ENCODE results near the gene GABRG3. TPM values are rescaled to one million over a fixed set of nuclear protein-coding genes. Genes with fewer than 3 reads are reported as not detected.

Gene GABRG3
- total and polyA plus RNA-seq, 2 of the 4 experiments (the other 2 are of a cell fraction) = not detected

DNA sequence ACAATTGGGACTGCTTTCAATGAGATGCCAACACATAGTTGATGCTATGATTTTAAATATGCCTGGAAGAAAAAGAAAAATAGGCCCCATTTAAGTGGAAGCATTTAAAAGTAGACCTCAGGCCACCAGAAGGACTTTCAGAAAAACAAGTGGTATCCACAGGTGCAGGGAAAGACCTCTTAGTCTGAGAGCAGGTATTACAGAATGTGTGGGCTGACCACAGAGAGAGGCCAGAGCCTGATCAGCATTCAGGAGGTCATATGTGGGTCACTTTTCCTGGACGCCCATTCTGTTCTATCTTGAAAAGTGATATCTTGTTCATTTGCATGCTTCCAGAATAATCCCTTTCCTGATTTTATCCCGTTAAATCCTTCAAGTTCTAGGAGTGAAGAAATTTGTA lies 95.5 kb downstream of the GABRG3 start:
- Histone ChIP-seq H4K8ac (ENCODE audit: low read depth in 2 of 2, low read length in 2 of 2) (no peak overlapping the region), H3K9ac (ENCODE audit: low read depth, low read length) (no peak overlapping the region), H3K23ac (ENCODE audit: low read depth, low read length) (no peak overlapping the region), H3K27me3 (ENCODE audit: control insufficient read depth, insufficient read depth, low read length) (no peaks in the 10 kb centered on the region), H3K18ac (ENCODE audit: low read depth, low read length) (no peak overlapping the region), H2BK120ac (ENCODE audit: low read depth, low read length) (no peak overlapping the region), H3K56ac (ENCODE audit: extremely low read depth, insufficient read depth, low read length) (no peak overlapping the region), H4K91ac (ENCODE audit: insufficient read depth, low read depth, low read length) (no peak overlapping the region), H2BK15ac (ENCODE audit: low read depth, low read length) (no peak overlapping the region), H3K4me1 (ENCODE audit: control insufficient read depth, insufficient read depth, low read length) (no peaks in the 10 kb centered on the region), H2AFZ (replicated peaks; ENCODE audit: low read length, poor library complexity) (no peak overlapping the region), H3K27ac (ENCODE audit: insufficient read depth, low read length) (no peak overlapping the region), H4K20me1 (ENCODE audit: insufficient read depth, low read length) (no peaks in the 10 kb centered on the region), H2BK5ac (ENCODE audit: low read depth, low read length, poor library complexity, severe bottlenecking) (no peak overlapping the region), H3K4me2 (ENCODE audit: low read depth, low read length) (no peak overlapping the region), H3K4ac (ENCODE audit: low read depth, low read length) (no peak overlapping the region), H3K14ac (replicated peaks; ENCODE audit: low read depth, low read length) (no peak overlapping the region), H3K9me3 (ENCODE audit: control insufficient read depth, insufficient read depth, low read length) (peaks cover 49% of the 10 kb centered on the region), H4K5ac (ENCODE audit: low read depth, low read length) (no peak overlapping the region), H3K4me3 (ENCODE audit: insufficient read depth, low read depth, low read length) (no peak overlapping the region), H3K9me1 (ENCODE audit: insufficient read depth, low read length) (no peaks in the 10 kb centered on the region), H2AK9ac (replicated peaks; ENCODE audit: low read depth, low read length, poor library complexity) (no peak overlapping the region), H3K79me1 (ENCODE audit: low read depth in 1 of 2, low read length in 2 of 2) (no peaks in the 10 kb centered on the region), H3K36me3 (ENCODE audit: control insufficient read depth, insufficient read depth, low read length) (no peaks in the 10 kb centered on the region), H2BK20ac (ENCODE audit: low read depth, low read length) (no peak overlapping the region), H2AK5ac (ENCODE audit: low read depth, low read length) (no peak overlapping the region)
- in situ Hi-C loops (cut with MboI; ENCODE audit: low sequenced_read_pairs) = no loop called here
- WGBS, 2 experiments (ENCODE audit: extremely low coverage in 2 of 2, insufficient read length in 1 of 2) = no CpG with 5 or more reads among the region's 2 CpGs
- dilution Hi-C loops (cut with HindIII; ENCODE audit: low sequenced_read_pairs, unreplicated experiment) = no loop called here
- BruUV-seq (replicated peaks) = no TSS peak
- DNase-seq (no peak), ATAC-seq (ENCODE audit: low read depth) (no peak)
- TF ChIP-seq MXI1 (IDR thresholded peaks at IDR 0.05; ENCODE audit: borderline replicate concordance, low read depth, low read length) = no peak
- TF ChIP-seq NFE2L2 (IDR thresholded peaks at IDR 0.05; ENCODE audit: low read depth, low read length) = no peak
- no peak for TF ChIP-seq RAD21 (IDR thresholded peaks at IDR 0.05; ENCODE audit: low read length)
- TF ChIP-seq BHLHE40 (IDR thresholded peaks at IDR 0.05; ENCODE audit: low read depth, low read length) = no peak
- TF ChIP-seq, protein P1, sequence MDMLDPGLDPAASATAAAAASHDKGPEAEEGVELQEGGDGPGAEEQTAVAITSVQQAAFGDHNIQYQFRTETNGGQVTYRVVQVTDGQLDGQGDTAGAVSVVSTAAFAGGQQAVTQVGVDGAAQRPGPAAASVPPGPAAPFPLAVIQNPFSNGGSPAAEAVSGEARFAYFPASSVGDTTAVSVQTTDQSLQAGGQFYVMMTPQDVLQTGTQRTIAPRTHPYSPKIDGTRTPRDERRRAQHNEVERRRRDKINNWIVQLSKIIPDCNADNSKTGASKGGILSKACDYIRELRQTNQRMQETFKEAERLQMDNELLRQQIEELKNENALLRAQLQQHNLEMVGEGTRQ (IDR thresholded peaks at IDR 0.05; ENCODE audit: low read depth, low read length) = no peak
- TF ChIP-seq SMC3 (IDR thresholded peaks at IDR 0.05; ENCODE audit: low read depth, low read length) = no peak
- ChIA-PET POLR2A (ENCODE audit: unreplicated experiment) (no interaction called here), CTCF (interaction anchor here (0.6 kb wide), 1 partner anchor 985 kb away, joined by 4 read pairs; no protein-coding TSS in a partner anchor)
- intact Hi-C loops (cut with micrococcal nuclease) = no loop called here

Data from IMR-90 (cell line).